IMR-90 (cell line): Measurements from ENCODE around the gene HDGFL3. TPM values are rescaled to one million over a fixed set of nuclear protein-coding genes. Genes with fewer than 3 reads are reported as not detected.

Experiments used
- ATAC-seq: fragments of 200-7000 bp; cut with Tn5 transposase; 2 replicates; pipeline ENCODE4 v1.9.1; 2020; ENCODE audit warnings: low read depth, mild to moderate bottlenecking, moderate library complexity
- BruUV-seq: library from RNA; stranded (reverse); fragments of 400-500 nt; replicated peaks from 2 replicates; lab custom pipeline; 2021; lab: Mats Ljungman, UMichigan
- CTCF ChIA-PET: fragments of 300-600 bp; formaldehyde crosslinking; extraction: SDS; loops from one replicate; lab custom pipeline; 2021; ENCODE audit warnings: antibody characterized with exemption; lab: Yijun Ruan, JAX
- POLR2A ChIA-PET: fragments of 300-600 bp; sonication (Branson Sonifier 250); formaldehyde crosslinking; loops from one replicate; lab custom pipeline; 2022; ENCODE audit warnings: antibody characterized with exemption; ENCODE audit not compliant: unreplicated experiment; lab: Charles Lee
- DNase-seq: peaks from one replicate; pipeline ENCODE4 v3.0.0; 2013
- H2AFZ ChIP-seq: replicated peaks from 2 replicates; pipeline ENCODE3; 2013; ENCODE audit warnings: low read length, mild to moderate bottlenecking; ENCODE audit not compliant: poor library complexity
- H2AK5ac ChIP-seq: 2 replicates; pipeline ENCODE4 v1.6.1; 2013; ENCODE audit warnings: low read depth, low read length, inconsistent platforms
- H2AK9ac ChIP-seq: replicated peaks from 2 replicates; pipeline ENCODE3; 2013; ENCODE audit warnings: mild to moderate bottlenecking, low read depth, low read length, moderate library complexity; ENCODE audit not compliant: poor library complexity
- H2BK120ac ChIP-seq: 2 replicates; pipeline ENCODE4 v1.6.1; 2013; ENCODE audit warnings: low read depth, low read length, inconsistent platforms
- H2BK15ac ChIP-seq: 3 replicates; pipeline ENCODE4 v1.6.1; 2013; ENCODE audit warnings: low read depth, low read length, inconsistent platforms
- H2BK20ac ChIP-seq: 2 replicates; pipeline ENCODE4 v1.6.1; 2013; ENCODE audit warnings: low read depth, mild to moderate bottlenecking, inconsistent platforms, low read length, moderate library complexity
- H2BK5ac ChIP-seq: 2 replicates; pipeline ENCODE4 v1.6.1; 2013; ENCODE audit warnings: mild to moderate bottlenecking, low read depth, low read length, inconsistent platforms; ENCODE audit not compliant: poor library complexity, severe bottlenecking
- H3K14ac ChIP-seq: replicated peaks from 2 replicates; pipeline ENCODE4 v1.6.1; 2013; ENCODE audit warnings: low read depth, low read length, inconsistent platforms
- H3K18ac ChIP-seq: 2 replicates; pipeline ENCODE4 v1.6.1; 2013; ENCODE audit warnings: low read depth, low read length, control low read depth
- H3K23ac ChIP-seq: 2 replicates; pipeline ENCODE4 v1.6.1; 2013; ENCODE audit warnings: low read depth, low read length, inconsistent platforms
- H3K27ac ChIP-seq: 2 replicates; pipeline ENCODE4 v1.5.1; 2013; ENCODE audit warnings: mild to moderate bottlenecking, control low read depth, low read length; ENCODE audit not compliant: insufficient read depth
- H3K27me3 ChIP-seq: 2 replicates; pipeline ENCODE4 v1.6.1; 2013; ENCODE audit warnings: low read length; ENCODE audit not compliant: control insufficient read depth, insufficient read depth
- H3K36me3 ChIP-seq: 2 replicates; pipeline ENCODE4 v1.6.1; 2013; ENCODE audit warnings: low read length, mixed read lengths; ENCODE audit not compliant: control insufficient read depth, insufficient read depth
- H3K4ac ChIP-seq: 2 replicates; pipeline ENCODE4 v1.6.1; 2013; ENCODE audit warnings: low read depth, low read length, inconsistent platforms
- H3K4me1 ChIP-seq: 2 replicates; pipeline ENCODE4 v1.6.1; 2013; ENCODE audit warnings: low read length, mixed read lengths; ENCODE audit not compliant: control insufficient read depth, insufficient read depth
- H3K4me2 ChIP-seq: 2 replicates; pipeline ENCODE4 v1.6.1; 2013; ENCODE audit warnings: low read depth, mild to moderate bottlenecking, control low read depth, low read length, moderate library complexity
- H3K4me3 ChIP-seq: 2 replicates; pipeline ENCODE4 v1.5.1; 2013; ENCODE audit warnings: low read depth, mild to moderate bottlenecking, control low read depth, low read length, moderate library complexity; ENCODE audit not compliant: insufficient read depth
- H3K56ac ChIP-seq: 2 replicates; pipeline ENCODE4 v1.6.1; 2013; ENCODE audit warnings: low read length, inconsistent platforms; ENCODE audit not compliant: insufficient read depth; ENCODE audit errors: extremely low read depth
- H3K79me1 ChIP-seq, 2 experiments: 2 replicates each; pipeline ENCODE4 v1.6.1; 2013; ENCODE audit warnings: low read length in 2 of 2, inconsistent platforms in 1 of 2, low read depth in 1 of 2
- H3K9ac ChIP-seq: 2 replicates; pipeline ENCODE4 v1.6.1; 2013; ENCODE audit warnings: low read depth, low read length, control low read depth
- H3K9me1 ChIP-seq: 2 replicates; pipeline ENCODE4 v1.6.1; 2013; ENCODE audit warnings: low read length, inconsistent platforms; ENCODE audit not compliant: insufficient read depth
- H3K9me3 ChIP-seq: 2 replicates; pipeline ENCODE4 v1.6.1; 2013; ENCODE audit warnings: low read length; ENCODE audit not compliant: control insufficient read depth, insufficient read depth
- H4K20me1 ChIP-seq: 2 replicates; pipeline ENCODE4 v1.6.1; 2013; ENCODE audit warnings: low read length, inconsistent platforms; ENCODE audit not compliant: insufficient read depth
- H4K5ac ChIP-seq: 2 replicates; pipeline ENCODE4 v1.6.1; 2013; ENCODE audit warnings: mild to moderate bottlenecking, low read depth, low read length, control low read depth
- H4K8ac ChIP-seq, 2 experiments: 2 replicates each; pipeline ENCODE4 v1.6.1; 2013; ENCODE audit warnings: low read depth in 2 of 2, low read length in 2 of 2, control low read depth in 1 of 2, inconsistent platforms in 1 of 2
- H4K91ac ChIP-seq: 2 replicates; pipeline ENCODE4 v1.6.1; 2013; ENCODE audit warnings: low read depth, low read length, inconsistent platforms; ENCODE audit not compliant: insufficient read depth
- CHD1 ChIP-seq: IDR thresholded peaks from 2 replicates; pipeline ENCODE4 v1.6.1; 2012; ENCODE audit warnings: low read depth, low read length, improper control_type of control experiment
- MAFK ChIP-seq: IDR thresholded peaks from 2 replicates; pipeline ENCODE4 v1.6.1; 2012; ENCODE audit warnings: low read depth, low read length, improper control_type of control experiment
- SMC3 ChIP-seq: fragments of 150-350 bp; IDR thresholded peaks from 2 replicates; pipeline ENCODE4 v1.6.1; 2016; ENCODE audit warnings: low read depth, mild to moderate bottlenecking, antibody characterized with exemption, low read length, moderate library complexity
- WGBS, 2 experiments: methylation state at CpG; one replicate each; pipeline versions ENCODE4 v1.1.5 to v1.1.7; 2013; ENCODE audit warnings: missing lambda C conversion rate in 2 of 2; ENCODE audit not compliant: insufficient read length in 1 of 2; ENCODE audit errors: extremely low coverage in 2 of 2; 5-methylcytosine and 5-hydroxymethylcytosine counted together
- dilution Hi-C: fragments of 300-500 bp; cut with HindIII; formaldehyde crosslinking; loops from one replicate; pipeline ENCODE4 v1.14.3; 2018; ENCODE audit warnings: low sequenced_read_pairs; ENCODE audit not compliant: unreplicated experiment
- in situ Hi-C: fragments of 300-500 bp; cut with MboI; formaldehyde crosslinking; loops from 3 replicates; pipeline ENCODE4 v1.14.3; 2019; ENCODE audit warnings: low sequenced_read_pairs, inconsistent platforms, mixed read lengths
- intact Hi-C: fragments of 100-400 bp; cut with micrococcal nuclease; formaldehyde crosslinking; loops from 2 replicates; pipeline ENCODE4 v1.10.0; 2022
- polyA plus RNA-seq, 3 experiments: library from polyadenylated mRNA; depleted of rRNA; stranded (reverse); fragments of >200 nt; gene quantifications; 2 replicates each; pipeline ENCODE4 v1.2.3, GENCODE V29; 2012; ENCODE audit warnings: low replicate concordance in 1 of 3
- total RNA-seq: library from RNA; depleted of rRNA; stranded (reverse); fragments of >200 nt; gene quantifications from 2 replicates; pipeline ENCODE4 v1.2.3, GENCODE V29; 2012

Gene HDGFL3
- total and polyA plus RNA-seq, 2 of the 4 experiments (the other 2 are of a cell fraction): 9.5 to 18.1 TPM

- no peak for DNase-seq
- H4K91ac ChIP-seq: no peak overlapping the region
- H2BK5ac ChIP-seq: no peak overlapping the region
- H2BK20ac ChIP-seq: no peak overlapping the region
- H3K18ac ChIP-seq: no peak overlapping the region
- intact Hi-C loops: no loop called here
- no peak overlapping the region for H3K4me3 ChIP-seq
- H3K14ac ChIP-seq: no peak overlapping the region
- peaks cover 0 to 19% of the 10 kb centered on the region in 2 experiments; a peak in 2 of 4 replicates for H3K79me1 ChIP-seq
- H3K4ac ChIP-seq: no peak overlapping the region
- no peaks in the 10 kb centered on the region; the same call in none of the 2 replicates for H3K36me3 ChIP-seq
- H3K9me3 ChIP-seq: no peaks in the 10 kb centered on the region
- no TSS peak for BruUV-seq
- 100% methylated on average over 2 of the region's 11 CpGs; no CpG with 5 or more reads in 1 of the 2 experiments for WGBS, 2 experiments
- POLR2A ChIA-PET: no interaction called here
- peaks cover 3% of the 10 kb centered on the region; the same call in 1 of the 2 replicates for H4K20me1 ChIP-seq
- no peak overlapping the region for H2AK9ac ChIP-seq
- no peak overlapping the region for H3K23ac ChIP-seq
- no peak overlapping the region for H2AFZ ChIP-seq
- no peak overlapping the region for H3K4me2 ChIP-seq
- TF ChIP-seq CHD1 (no peak), MAFK (no peak), SMC3 (no peak)
- dilution Hi-C loops: no loop called here
- no peak overlapping the region for H2AK5ac ChIP-seq
- no peak overlapping the region for H4K5ac ChIP-seq
- H3K27ac ChIP-seq: no peak overlapping the region
- CTCF ChIA-PET: no interaction called here
- H2BK15ac ChIP-seq: no peak overlapping the region
- H3K9ac ChIP-seq: no peak overlapping the region
- H3K4me1 ChIP-seq: peaks cover 12% of the 10 kb centered on the region
- no peak for ATAC-seq
- H4K8ac ChIP-seq: no peak overlapping the region
- no peak overlapping the region for H2BK120ac ChIP-seq
- H3K9me1 ChIP-seq: peaks cover 28% of the 10 kb centered on the region
- H3K27me3 ChIP-seq: no peaks in the 10 kb centered on the region
- no peak overlapping the region for H3K56ac ChIP-seq
- in situ Hi-C loops: no loop called here
These were observed 91.6 kb downstream of the HDGFL3 start for GRCh38 chr15:83115831-83116565.
